T-helper 2 cell (primary cell): ENCODE data around the gene H6PD.

Experiments used
- DNase-seq, 5 experiments: peaks; one replicate each; pipeline versions ENCODE4 v3.0.0 to v3.0.0-alpha.2; 2012 to 2022

The H6PD gene

GRCh38 chr1:9257851-9258250 lies 23.3 kb downstream of the H6PD start:
- no peak for DNase-seq

- DNase-seq: no peak
These were observed 24.1 kb downstream of the H6PD start for GRCh38 chr1:9258629-9259028.

GRCh38 chr1:9260059-9260766 lies 25.6 kb downstream of the H6PD start:
- DNase-seq: no peak

GRCh38 chr1:9261496-9261895 lies 26.9 kb downstream of the H6PD start:
- no peak for DNase-seq

GRCh38 chr1:9262096-9262986 lies 27.8 kb downstream of the H6PD start:
- DNase-seq: no peak

- no peak for DNase-seq
These were observed 28.8 kb downstream of the H6PD start for GRCh38 chr1:9263276-9263855.

GRCh38 chr1:9263984-9264872 lies 29.7 kb downstream of the H6PD start:
- no peak for DNase-seq

GRCh38 chr1:9265037-9265436 lies 30.5 kb downstream of the H6PD start:
- no peak for DNase-seq

GRCh38 chr1:9265968-9266367 lies 31.4 kb downstream of the H6PD start:
- no peak for DNase-seq

GRCh38 chr1:9267352-9267686 lies 32.7 kb downstream of the H6PD start:
- DNase-seq: no peak

- DNase-seq: no peak
These were observed 33.4 kb downstream of the H6PD start for GRCh38 chr1:9267827-9268581.

GRCh38 chr1:9269078-9269501 lies 34.5 kb downstream of the H6PD start:
- DNase-seq: no peak

- no peak for DNase-seq
These were observed 35.1 kb downstream of the H6PD start for GRCh38 chr1:9269721-9270120.

GRCh38 chr1:9270290-9270883 lies 35.8 kb downstream of the H6PD start:
- no peak for DNase-seq

GRCh38 chr1:9271283-9271682 lies 36.7 kb downstream of the H6PD start:
- no peak for DNase-seq

- DNase-seq: no peak
These were observed 37.5 kb downstream of the H6PD start for GRCh38 chr1:9271861-9272595.

GRCh38 chr1:9273177-9273576 lies 38.6 kb downstream of the H6PD start:
- no peak for DNase-seq

- DNase-seq: no peak
These were observed 40.6 kb downstream of the H6PD start for GRCh38 chr1:9275161-9275560.

GRCh38 chr1:9275567-9276034 lies 41.0 kb downstream of the H6PD start:
- DNase-seq: peak in 3 of 5 experiments; percentile 23 to 96 (median 66)

- DNase-seq: no peak
These were observed 43.5 kb downstream of the H6PD start for GRCh38 chr1:9278116-9278515.
